Stimulated activated CD4-positive, alpha-beta T cell treated with anti-CD3 and anti-CD28 coated beads, Interleukin-2, amount 100 ng/mL, for 24 hours (primary cell): ENCODE results near the gene FAM90A26.
"Not testable (repeated sequence)": the region's sequence is repeated elsewhere in the genome, so short reads cannot be mapped to it uniquely, and the experiment has no call there.

ENCODE experiments used
- DNase-seq, 2 donors: peaks; one replicate each; pipeline ENCODE4 v3.0.0-alpha.2; 2020

FAM90A26 gene

DNA sequence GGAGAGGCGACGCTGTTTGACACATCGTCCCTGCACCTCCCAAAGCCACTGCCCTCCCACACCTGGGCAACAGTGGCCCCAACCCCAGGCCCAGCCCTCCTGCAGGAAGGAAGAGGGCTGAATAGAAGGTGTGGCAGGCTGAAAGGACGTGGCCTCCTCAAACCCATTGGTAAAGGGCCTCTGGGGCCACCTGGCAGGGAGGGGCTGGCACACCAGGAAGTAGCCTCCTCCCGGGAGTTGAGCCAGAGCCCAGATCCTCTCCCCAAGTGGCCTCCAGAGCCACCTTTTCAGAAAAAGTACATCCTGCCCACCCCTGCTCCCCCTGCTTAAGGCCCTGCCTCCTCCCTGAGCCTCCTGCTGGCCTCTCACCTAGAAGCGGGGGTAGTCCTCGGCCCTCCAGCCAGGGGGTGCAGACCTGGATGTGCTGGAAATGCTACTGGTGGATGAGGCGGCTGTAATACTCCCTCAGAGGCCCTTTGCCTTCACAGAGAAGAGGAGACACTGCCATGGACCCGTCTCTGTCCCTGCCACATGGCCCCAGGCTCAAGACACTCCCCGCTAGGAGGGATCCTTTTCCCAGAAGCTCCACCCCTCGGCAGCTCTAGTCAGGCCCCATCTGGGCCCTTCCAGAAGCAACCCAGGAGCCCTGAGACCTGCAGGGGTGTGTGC lies at the start of gene FAM90A26:
Gene FAM90A26 (plus strand): TSS at position 619 of the 669 bp plus-strand sequence. CDS start 2,764 bp downstream, outside the sequence.
- not testable (repeated sequence) for DNase-seq

DNA sequence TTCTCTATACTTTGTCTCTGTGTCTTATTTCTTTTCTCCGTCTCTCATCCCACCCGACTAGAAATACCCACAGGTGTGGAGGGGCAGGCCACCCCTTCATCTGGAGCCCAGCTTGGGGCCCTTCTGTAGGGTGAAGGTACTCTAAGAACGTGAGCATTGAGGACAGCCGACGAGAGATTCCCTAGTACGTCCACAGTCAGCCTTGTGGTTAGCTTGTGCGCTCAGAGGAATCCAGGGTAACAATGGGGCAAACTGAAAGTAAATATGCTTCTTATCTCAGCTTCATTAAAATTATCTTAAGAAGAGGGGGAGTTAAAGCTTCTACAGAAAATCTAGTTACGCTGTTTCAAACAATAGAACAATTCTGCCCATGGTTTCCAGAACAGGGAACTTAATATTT lies 47.5 kb upstream of the FAM90A26 start:
- DNase-seq = not testable (repeated sequence)

DNA sequence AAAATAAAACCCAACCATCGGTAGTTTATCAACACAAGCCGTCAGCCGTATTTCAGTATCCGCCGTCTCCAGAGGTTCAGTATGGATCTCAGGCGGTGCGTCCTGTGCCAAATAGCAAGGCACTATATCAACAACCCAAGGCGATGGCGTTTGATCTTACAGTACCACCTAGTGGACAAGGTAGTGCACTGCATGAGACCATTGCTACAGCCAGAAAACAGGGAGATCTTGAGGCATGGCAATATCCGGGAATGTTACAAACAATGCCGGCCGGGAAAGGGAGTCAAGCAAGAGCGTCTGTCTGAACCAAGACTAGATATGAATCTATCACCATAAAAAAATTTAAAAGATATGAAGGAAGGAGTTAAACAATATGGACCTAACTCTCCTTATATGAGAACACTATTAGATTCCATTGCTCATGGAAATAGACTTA lies 46.6 kb upstream of the FAM90A26 start:
- DNase-seq = peak; percentile 26 to 40

DNA sequence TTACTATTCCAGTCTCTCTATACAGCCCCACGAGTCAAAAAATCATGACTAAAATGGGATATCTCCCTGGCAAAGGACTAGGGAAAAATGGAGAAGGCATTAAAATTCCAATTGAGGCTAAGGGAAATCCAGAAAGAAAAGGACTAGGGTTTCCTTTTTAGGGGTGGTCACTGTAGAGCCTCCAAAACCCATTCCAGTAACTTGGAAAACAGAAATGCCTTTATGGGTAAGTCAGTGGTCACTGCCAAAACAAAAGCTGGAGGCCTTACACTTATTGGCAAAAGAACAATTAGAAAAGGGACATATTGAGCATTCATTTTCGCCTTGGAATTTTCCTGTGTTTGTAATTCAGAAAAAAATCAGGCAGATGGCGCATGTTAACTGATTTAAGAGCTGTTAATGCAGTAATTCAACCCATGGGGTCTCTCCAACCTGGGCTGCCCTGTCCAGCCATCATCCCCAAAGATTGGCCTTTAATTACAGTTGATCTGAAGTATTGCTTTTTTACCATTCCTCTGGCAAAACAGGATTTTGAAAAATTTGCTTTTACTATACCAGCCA lies 44.5 kb upstream of the FAM90A26 start:
- DNase-seq = not testable (repeated sequence)

DNA sequence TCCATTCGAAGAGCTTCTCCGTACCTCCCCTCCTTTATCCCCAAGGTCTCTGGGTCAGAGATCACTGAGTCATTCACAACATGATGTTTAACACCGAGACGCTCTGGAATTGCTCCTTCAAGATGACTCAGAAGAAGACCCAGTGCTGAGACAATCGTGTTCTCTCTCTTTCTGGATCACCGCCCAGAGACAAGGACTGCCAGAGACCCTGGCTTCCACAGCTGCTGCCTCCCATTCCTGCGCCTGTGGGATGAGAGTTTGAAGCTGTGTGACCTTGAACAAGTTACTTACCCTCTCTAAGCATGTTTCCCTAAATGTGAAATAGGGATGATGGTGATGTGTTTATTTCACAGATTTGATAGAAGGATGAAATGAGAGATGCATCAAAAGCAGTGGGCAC lies 38.8 kb upstream of the FAM90A26 start:
- not testable (repeated sequence) for DNase-seq

DNA sequence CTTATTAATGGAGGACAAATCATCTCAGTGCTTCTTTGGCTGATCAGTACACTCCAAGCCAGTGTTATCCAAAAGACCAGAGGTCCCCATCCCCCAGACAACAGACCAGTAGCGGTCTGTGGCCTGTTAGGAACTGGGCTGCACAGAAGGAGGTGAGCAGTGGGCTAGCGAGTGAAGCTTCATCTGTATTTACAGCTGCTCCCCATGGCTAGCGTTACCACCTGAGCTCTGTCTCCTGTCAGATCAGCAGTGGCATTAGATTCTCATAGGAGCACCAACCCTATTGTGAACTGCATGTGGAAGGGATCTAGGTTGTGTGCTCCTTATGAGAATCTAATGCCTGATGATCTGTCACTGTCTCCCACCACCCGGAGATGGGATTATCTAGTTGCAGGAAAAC lies 37.4 kb upstream of the FAM90A26 start:
- DNase-seq = not testable (repeated sequence)

DNA sequence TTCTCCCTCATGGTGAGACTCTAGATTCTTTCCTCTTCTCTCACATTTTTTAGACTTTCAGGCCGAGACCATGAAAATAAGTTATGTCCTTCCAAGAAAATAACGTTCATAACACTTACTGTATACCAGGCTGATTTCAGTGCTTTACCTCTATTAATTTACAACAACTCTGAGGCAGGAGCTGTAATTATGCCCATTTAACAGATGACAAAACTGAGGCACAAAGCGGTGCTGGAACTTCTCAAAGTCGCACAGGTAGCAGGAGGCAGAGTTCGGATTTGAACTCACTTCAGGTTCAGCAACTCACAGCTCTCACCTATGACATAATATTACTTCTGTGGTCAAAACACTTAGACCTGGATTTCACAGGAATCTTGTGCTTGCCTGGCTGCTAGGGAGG lies 36.2 kb upstream of the FAM90A26 start:
- not testable (repeated sequence) for DNase-seq

DNA sequence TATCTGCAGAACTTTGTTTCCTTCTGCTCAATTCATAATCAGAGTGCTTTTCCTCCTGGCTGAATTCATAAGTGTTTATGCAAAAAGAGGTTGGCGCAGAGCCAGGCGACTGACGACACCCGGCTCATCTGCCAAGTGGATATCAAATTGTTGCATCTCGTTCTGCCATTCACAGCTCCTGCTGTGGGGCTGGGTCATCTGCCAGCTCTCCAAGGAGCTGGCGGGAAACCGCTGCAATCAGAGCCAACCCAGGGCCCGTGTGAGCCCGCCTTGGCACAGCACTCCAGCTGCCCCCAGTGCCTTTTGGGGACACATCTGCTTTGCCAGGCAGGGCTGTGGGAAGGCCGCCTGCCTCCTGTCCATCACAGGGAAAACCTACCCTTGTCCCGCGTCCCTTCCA lies 35.7 kb upstream of the FAM90A26 start:
- DNase-seq = not testable (repeated sequence)

DNA sequence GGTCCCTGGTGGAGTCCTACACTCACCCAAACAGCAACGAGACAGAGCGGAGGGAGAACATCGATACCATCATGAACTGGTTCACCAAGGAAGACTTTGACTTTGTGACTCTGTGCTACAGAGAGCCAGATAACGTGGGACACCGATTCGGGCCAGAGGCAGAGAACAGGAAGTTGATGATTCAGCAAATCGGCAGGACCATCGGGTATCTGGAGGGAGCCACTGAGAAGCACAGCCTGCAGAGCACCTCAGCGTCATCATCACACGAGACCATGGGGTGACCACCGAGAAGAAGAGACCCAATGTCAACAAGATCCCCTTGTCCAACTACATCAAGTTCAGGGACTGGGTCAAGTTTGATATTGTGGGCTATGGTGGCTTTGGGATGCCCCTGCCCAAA lies 29.2 kb upstream of the FAM90A26 start:
- DNase-seq = not testable (repeated sequence)

DNA sequence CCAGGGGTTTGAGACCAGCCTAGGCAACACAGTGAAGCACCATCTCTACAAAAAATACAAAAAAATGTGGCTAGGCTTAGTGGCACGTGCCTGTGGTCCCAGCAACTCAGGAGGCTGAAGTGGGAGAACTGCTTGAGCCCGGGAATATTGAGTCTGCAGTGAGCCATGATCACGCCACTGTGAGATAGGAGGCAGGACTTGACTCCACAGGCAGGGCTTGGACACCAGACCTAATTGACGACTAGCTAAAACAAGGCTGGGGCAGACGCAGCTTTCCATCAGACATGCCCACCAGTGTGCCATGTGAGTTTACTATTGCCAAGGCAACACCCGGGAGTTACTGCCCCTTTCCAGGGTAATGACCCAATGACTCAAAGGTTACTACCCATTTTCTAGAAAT lies 27.4 kb upstream of the FAM90A26 start:
- not testable (repeated sequence) for DNase-seq

GRCh38 chr4:9143421-9144080 lies 26.7 kb upstream of the FAM90A26 start:
- no peak for DNase-seq

- DNase-seq = no peak
Observed at GRCh38 chr4:9146967-9147366, 23.2 kb upstream of the FAM90A26 start.

DNA sequence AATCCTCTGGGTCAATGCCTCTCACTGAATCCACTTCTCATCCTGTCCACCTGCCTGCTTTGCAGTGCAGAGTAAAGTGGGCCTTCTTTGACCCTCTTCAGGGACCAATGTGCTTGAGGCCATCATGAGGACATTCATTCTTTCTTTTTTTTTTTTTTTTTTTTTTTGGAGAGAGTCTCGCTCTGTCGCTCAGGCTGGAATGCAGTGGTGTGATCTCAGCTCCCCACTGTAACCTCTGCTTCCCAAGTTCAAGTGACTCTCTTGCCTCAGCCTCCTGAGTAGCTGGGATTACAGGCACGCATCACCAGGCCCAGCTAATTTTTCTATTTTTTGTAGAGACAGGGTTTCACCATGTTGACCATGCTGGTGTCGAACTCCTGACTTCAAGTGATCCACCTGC lies 22.8 kb upstream of the FAM90A26 start:
- DNase-seq = not testable (repeated sequence)

DNA sequence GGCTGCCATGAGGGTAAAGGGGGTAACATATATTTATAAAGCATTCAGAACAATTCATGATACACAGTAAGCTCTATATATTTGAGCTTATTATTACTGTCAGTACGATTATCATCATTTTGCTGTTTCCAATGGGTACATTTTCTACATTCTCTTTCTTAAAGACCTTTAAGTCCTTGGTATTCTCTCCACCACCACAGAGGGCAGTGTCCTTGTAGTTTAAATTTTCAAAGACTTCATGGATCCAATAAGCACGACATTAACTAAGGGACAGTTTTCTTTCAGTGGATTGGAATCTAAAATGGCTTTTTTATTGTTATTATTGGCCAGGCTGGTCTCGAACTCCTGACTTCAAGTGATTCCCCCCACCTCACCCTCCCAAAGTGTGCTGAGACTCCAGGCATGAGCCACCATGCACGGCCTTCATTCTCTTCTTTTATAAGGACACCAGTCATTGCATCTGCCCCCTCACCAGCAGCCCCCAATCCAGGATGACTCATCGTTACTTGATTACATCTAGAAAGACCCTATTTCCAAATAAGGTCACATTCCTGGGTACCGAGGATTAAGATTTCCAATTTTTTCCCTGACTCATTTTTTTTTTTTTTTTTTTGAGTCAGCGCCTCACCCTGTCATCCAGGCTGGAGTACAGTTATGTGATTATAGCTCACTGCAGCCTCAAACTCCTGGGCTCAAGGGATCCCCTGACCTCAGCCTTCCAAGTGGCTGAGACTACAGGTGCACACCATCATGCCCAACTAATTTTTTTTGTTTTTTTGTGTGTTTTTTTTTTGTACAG lies 21.4 kb upstream of the FAM90A26 start:
- DNase-seq = not testable (repeated sequence)

- DNase-seq = not testable (repeated sequence)
Observed at GRCh38 chr4:9151809-9152179, 18.4 kb upstream of the FAM90A26 start.

DNA sequence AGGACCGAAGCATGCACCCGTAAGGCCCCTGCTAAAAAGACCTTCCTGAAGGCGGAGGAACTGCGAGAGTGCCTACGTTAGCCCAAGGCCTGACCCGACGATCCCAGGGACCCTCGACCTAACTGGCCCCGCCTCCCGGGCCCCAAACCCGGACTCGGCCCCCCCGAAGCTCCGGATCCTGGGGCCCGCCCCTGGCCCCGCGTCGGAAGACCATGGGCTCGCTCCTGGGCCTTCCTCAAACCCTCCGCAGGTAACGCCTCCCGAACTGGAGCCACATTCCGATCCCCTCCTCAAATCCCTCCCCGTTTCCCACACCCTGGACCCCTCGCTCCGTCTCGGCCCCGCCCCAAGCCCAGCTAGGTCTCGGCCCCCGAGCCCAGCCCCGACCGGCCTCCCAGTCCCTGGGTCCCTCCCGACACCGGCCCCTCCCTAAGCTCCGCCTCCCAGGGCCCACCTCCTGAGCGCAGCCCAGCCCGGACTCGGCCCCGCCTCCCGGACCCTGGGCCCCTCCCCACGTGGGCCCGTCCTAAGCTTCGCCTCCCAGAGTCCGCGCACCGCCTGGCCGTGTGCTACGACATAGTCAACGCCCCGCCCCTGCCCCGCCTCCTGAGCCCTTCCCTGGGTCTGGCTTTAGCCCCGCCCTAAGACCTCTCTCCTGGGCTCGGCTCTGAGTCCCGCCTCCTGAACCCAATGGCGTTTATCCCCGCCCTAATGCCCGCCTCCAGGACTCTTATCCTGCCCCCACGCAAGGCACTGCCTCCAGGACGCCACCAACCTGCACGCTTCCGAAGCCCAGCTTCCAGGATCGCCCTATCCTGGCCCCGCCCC lies 17.8 kb upstream of the FAM90A26 start:
- peak; percentile 97 for DNase-seq

DNA sequence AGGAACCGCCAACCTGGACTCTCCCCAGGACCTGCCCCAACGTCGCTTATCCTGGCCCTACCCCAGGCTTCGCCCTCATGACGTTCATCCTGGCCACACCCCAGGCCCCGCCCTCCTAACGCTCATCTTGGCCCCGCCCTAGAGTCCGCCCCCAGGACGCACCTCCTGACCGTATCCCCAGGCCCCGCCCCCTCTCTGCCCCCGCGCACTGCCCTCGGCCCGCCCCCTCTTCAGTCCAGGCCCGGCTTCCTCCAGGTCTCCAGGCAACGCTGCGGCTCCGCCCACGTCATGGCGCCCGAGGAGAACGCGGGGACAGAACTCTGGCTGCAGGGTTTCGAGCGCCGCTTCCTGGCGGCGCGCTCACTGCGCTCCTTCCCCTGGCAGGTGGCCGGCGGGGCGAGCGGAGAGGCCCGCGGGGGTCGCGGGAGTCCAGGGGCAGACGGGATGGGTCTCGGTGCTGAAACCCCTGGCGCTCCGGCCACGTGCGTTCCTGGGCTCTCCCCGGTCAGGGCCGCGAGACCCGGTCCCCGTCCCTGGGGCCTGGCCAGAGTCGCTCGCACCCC lies 17.1 kb upstream of the FAM90A26 start:
- peak; percentile 96 to 97 for DNase-seq

- DNase-seq = not testable (repeated sequence)
Observed at GRCh38 chr4:9153571-9154157, 16.5 kb upstream of the FAM90A26 start.

DNA sequence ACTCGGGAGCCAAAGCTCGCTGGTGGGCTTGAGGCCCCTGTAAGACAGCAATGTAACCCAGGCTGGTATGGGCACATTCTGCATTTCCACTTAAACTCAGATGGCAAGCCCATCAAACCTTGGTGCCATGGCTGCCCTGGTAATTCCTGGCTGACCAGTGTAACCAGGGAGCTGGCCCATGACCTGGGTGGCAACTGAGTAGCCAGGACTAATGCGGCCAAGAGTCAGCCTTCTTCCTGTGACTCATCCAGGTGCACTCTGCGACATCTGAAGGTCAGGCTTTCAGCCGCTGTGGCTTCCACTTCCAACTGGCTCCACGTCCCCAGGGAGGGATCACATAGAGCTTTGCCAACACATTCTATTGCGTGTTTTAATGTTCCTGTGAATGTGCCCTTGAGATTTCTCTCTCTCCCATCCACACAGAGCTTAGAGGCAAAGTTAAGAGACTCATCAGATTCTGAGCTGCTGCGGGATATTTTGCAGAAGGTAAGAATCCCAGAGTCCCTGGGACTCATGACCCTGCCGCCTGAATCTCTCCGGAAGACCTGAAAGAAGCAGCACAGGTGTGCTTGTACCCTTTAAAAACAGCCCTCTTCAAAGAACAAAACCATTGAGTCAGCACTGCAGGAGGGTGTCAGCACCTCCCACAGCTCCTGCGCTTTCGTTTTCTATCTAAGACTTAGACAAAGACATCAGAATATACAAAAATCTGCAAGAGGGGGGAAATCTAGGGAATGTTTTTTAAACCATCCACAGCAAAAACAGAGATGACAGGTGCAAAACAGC lies 14.9 kb upstream of the FAM90A26 start:
- DNase-seq = peak in 1 of 2 donors; percentile 31

GRCh38 chr4:9158392-9158791 lies 11.8 kb upstream of the FAM90A26 start:
- DNase-seq = peak in 1 of 2 donors; percentile 20

DNA sequence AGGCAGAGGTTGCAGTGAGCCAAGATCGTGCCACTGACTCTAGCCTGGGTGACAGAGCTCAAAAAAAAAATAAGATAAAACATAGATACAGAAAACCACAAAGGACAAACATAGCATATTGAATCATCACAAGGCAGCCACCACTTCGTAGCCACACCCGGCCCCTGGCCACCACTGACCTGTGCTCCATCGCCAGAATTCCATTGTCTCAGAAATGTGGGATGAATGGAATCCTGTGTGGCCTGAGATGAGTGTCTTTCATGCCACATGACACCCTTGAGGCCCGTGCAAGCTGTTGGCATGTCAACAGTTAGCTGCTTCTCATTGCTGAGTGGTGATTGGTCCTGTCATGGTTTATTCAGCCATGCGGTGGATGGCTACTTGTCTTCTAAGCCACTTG lies 10.2 kb upstream of the FAM90A26 start:
- not testable (repeated sequence) for DNase-seq
